Omental fat pad (tissue), 4 donors: ENCODE measurements around the gene DNAJC6. TPM values are rescaled to one million over a fixed set of nuclear protein-coding genes. Genes with fewer than 3 reads are reported as not detected.

Experiments used
- ATAC-seq: fragments of 150-250 bp; one replicate; pipeline ENCODE4 v1.9.1; 2016; ENCODE audit warnings: mild to moderate bottlenecking, moderate library complexity; ENCODE audit not compliant: low FRiP score
- DNase-seq: peaks from one replicate; pipeline ENCODE4 v3.0.0-alpha.2; 2019; ENCODE audit warnings: low spot score
- total RNA-seq, 4 donors: library from RNA; depleted of rRNA; stranded (reverse); fragments of >200 nt; gene quantifications; one replicate each; pipeline ENCODE4 v1.1.0, GENCODE V29; 2016
- TF ChIP-seq, protein P1 (sequence below), 3 donors: fragments of 450-650 bp; IDR thresholded peaks; one replicate each; pipeline ENCODE4 v1.5.1; 2016 to 2017; ENCODE audit warnings: antibody characterized with exemption in 3 of 3, mild to moderate bottlenecking in 3 of 3, moderate library complexity in 2 of 3

DNAJC6 gene
- total RNA-seq, 4 donors from 2014 or later: 1.9 to 5.1 (median 3.6) TPM

- TF ChIP-seq, protein P1, sequence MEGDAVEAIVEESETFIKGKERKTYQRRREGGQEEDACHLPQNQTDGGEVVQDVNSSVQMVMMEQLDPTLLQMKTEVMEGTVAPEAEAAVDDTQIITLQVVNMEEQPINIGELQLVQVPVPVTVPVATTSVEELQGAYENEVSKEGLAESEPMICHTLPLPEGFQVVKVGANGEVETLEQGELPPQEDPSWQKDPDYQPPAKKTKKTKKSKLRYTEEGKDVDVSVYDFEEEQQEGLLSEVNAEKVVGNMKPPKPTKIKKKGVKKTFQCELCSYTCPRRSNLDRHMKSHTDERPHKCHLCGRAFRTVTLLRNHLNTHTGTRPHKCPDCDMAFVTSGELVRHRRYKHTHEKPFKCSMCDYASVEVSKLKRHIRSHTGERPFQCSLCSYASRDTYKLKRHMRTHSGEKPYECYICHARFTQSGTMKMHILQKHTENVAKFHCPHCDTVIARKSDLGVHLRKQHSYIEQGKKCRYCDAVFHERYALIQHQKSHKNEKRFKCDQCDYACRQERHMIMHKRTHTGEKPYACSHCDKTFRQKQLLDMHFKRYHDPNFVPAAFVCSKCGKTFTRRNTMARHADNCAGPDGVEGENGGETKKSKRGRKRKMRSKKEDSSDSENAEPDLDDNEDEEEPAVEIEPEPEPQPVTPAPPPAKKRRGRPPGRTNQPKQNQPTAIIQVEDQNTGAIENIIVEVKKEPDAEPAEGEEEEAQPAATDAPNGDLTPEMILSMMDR (IDR thresholded peaks at IDR 0.05): no peak
- no peak for ATAC-seq
These were observed 89.7 kb downstream of the DNAJC6 start for GRCh38 chr1:65399003-65399402.

GRCh38 chr1:65401612-65402011, 92.3 kb downstream of the DNAJC6 start:
- DNase-seq: no peak
- no peak for ATAC-seq
- TF ChIP-seq, protein P1 (IDR thresholded peaks at IDR 0.05): no peak

More at GRCh38 chr1:65399003-65399402, 89.7 kb downstream of the DNAJC6 start:
- no peak for DNase-seq

- DNase-seq (no peak), ATAC-seq (no peak)
- TF ChIP-seq, protein P1 (IDR thresholded peaks at IDR 0.05): no peak
These were observed 95.6 kb downstream of the DNAJC6 start for GRCh38 chr1:65404941-65405340.

- TF ChIP-seq, protein P1 (IDR thresholded peaks at IDR 0.05): no peak
- ATAC-seq (no peak), DNase-seq (no peak)
These were observed 98.5 kb downstream of the DNAJC6 start for GRCh38 chr1:65407877-65408276.

GRCh38 chr1:65409314-65409713, 100.0 kb downstream of the DNAJC6 start:
- no peak for DNase-seq
- TF ChIP-seq, protein P1 (IDR thresholded peaks at IDR 0.05): no peak
- no peak for ATAC-seq

GRCh38 chr1:65409816-65410326, 100.5 kb downstream of the DNAJC6 start:
- DNase-seq: no peak
- no peak for ATAC-seq

More at GRCh38 chr1:65409816-65410326, 100.5 kb downstream of the DNAJC6 start:
- TF ChIP-seq, protein P1 (IDR thresholded peaks at IDR 0.05): no peak
